Amniotic stem cell (primary cell): Measurements from ENCODE around the gene SYT1.

Experiments used
- DNase-seq: peaks from one replicate; lab custom pipeline; 2025; lab: John Stamatoyannopoulos, UW

SYT1 gene

GRCh38 chr12:79296133-79296532 is 431.6 kb downstream of the SYT1 start:
- DNase-seq, result no peak

GRCh38 chr12:79296871-79297270 is 432.3 kb downstream of the SYT1 start:
- no peak for DNase-seq

GRCh38 chr12:79298506-79298905 is 433.9 kb downstream of the SYT1 start:
- DNase-seq, result no peak

GRCh38 chr12:79299447-79300198 is 435.0 kb downstream of the SYT1 start:
- DNase-seq, result no peak

GRCh38 chr12:79300199-79300568 is 435.6 kb downstream of the SYT1 start:
- DNase-seq, result no peak

GRCh38 chr12:79301181-79301580 is 436.6 kb downstream of the SYT1 start:
- no peak for DNase-seq

- DNase-seq, result no peak
These were observed 437.7 kb downstream of the SYT1 start for GRCh38 chr12:79302162-79302814.

GRCh38 chr12:79307340-79307739 is 442.8 kb downstream of the SYT1 start:
- no peak for DNase-seq

- no peak for DNase-seq
These were observed 444.5 kb downstream of the SYT1 start for GRCh38 chr12:79309039-79309438.

- no peak for DNase-seq
These were observed 452.7 kb downstream of the SYT1 start for GRCh38 chr12:79317179-79317847.

GRCh38 chr12:79322905-79323304 is 458.3 kb downstream of the SYT1 start:
- no peak for DNase-seq

GRCh38 chr12:79324571-79324970 is 460.0 kb downstream of the SYT1 start:
- DNase-seq, result no peak

- no peak for DNase-seq
These were observed 461.6 kb downstream of the SYT1 start for GRCh38 chr12:79326222-79326621.

- DNase-seq, result no peak
These were observed 462.1 kb downstream of the SYT1 start for GRCh38 chr12:79326663-79327062.

- no peak for DNase-seq
These were observed 462.9 kb downstream of the SYT1 start for GRCh38 chr12:79327465-79327864.

GRCh38 chr12:79329933-79330332 is 465.4 kb downstream of the SYT1 start:
- DNase-seq, result no peak

- no peak for DNase-seq
These were observed 467.3 kb downstream of the SYT1 start for GRCh38 chr12:79331870-79332269.

GRCh38 chr12:79333144-79333543 is 468.6 kb downstream of the SYT1 start:
- no peak for DNase-seq

GRCh38 chr12:79337662-79338290 is 473.2 kb downstream of the SYT1 start:
- no peak for DNase-seq

- no peak for DNase-seq
These were observed 480.6 kb downstream of the SYT1 start for GRCh38 chr12:79344855-79345847.

- no peak for DNase-seq
These were observed 483.3 kb downstream of the SYT1 start for GRCh38 chr12:79347866-79348265.

GRCh38 chr12:79351251-79351650 is 486.7 kb downstream of the SYT1 start:
- no peak for DNase-seq
